HL-60 (cell line): ENCODE results near the gene MPPE1.

Source experiments
- POLR2AphosphoS5 ChIP-seq: IDR thresholded peaks from 2 replicates; pipeline ENCODE4 v1.6.1; 2012; ENCODE audit warnings: low read depth
- TF ChIP-seq, protein P1 (sequence below): IDR thresholded peaks from one replicate; pipeline ENCODE4 v1.5.1; 2011; ENCODE audit warnings: low read length, control low read depth, inconsistent platforms; ENCODE audit not compliant: insufficient read depth

DNA sequence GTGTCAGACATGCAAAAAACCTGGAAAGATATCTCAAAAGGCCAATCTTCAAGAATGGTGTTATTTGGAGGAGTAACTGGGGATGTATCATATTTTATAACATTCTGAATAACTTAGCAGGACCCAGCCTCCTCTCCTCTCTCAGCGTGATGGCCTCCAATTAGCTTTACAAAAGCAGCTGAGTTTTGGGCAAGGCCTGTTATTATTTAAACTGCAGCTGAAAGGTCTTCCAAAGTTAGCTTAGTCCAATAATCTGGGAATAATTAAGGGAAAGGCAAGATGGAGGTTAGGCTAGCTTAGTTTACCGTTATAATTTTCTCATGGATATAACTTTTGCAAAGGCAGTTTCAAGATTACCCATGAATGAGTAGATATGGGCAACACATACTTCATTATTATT is 32.8 kb upstream of the MPPE1 start:
- TF ChIP-seq, protein P1, sequence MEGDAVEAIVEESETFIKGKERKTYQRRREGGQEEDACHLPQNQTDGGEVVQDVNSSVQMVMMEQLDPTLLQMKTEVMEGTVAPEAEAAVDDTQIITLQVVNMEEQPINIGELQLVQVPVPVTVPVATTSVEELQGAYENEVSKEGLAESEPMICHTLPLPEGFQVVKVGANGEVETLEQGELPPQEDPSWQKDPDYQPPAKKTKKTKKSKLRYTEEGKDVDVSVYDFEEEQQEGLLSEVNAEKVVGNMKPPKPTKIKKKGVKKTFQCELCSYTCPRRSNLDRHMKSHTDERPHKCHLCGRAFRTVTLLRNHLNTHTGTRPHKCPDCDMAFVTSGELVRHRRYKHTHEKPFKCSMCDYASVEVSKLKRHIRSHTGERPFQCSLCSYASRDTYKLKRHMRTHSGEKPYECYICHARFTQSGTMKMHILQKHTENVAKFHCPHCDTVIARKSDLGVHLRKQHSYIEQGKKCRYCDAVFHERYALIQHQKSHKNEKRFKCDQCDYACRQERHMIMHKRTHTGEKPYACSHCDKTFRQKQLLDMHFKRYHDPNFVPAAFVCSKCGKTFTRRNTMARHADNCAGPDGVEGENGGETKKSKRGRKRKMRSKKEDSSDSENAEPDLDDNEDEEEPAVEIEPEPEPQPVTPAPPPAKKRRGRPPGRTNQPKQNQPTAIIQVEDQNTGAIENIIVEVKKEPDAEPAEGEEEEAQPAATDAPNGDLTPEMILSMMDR, result no peak
- TF ChIP-seq POLR2AphosphoS5, result no peak
